ENCODE results near the gene CCL7. TPM values are rescaled to one million over a fixed set of nuclear protein-coding genes. Genes with fewer than 3 reads are reported as not detected.

Gene CCL7
- total RNA-seq, 2 experiments from 2014 or later: not detected

- no TSS peak for BruUV-seq (replicated peaks)
- Histone ChIP-seq H3K79me2 (ENCODE audit: insufficient read depth, low read depth, low read length) (no peaks in the 10 kb centered on the region), H4K20me1 (ENCODE audit: insufficient read depth, low read length) (no peaks in the 10 kb centered on the region), H3K36me3 (ENCODE audit: insufficient read depth, low read length) (no peaks in the 10 kb centered on the region), H3K27ac (ENCODE audit: low read depth, low read length, poor library complexity, severe bottlenecking) (no peak overlapping the region), H2AFZ (ENCODE audit: low read length) (no peak overlapping the region), H3K9me2 (ENCODE audit: insufficient read depth, low read length) (no peaks in the 10 kb centered on the region), H3K9me3 (ENCODE audit: low read length) (no peaks in the 10 kb centered on the region), H3K4me3 (ENCODE audit: low read depth, low read length, poor library complexity, severe bottlenecking) (no peak overlapping the region), H3K4me1 (ENCODE audit: insufficient read depth, low read length, poor library complexity, severe bottlenecking) (peaks cover 8% of the 10 kb centered on the region), H3K4me2 (ENCODE audit: low read length) (no peak overlapping the region)
- ChIA-PET CTCF (ENCODE audit: unreplicated experiment) (no interaction called here), POLR2A (no interaction called here)
- intact Hi-C loops (cut with micrococcal nuclease; ENCODE audit: unreplicated experiment): no loop called here
- no peak for DNase-seq (ENCODE audit: low spot score)
- TF ChIP-seq CTCF (conservative IDR thresholded peaks at IDR 0.05; ENCODE audit: low read length) (no peak), EZH2phosphoT487 (IDR thresholded peaks at IDR 0.05; ENCODE audit: borderline replicate concordance, low read depth, low read length) (no peak)
Observed at GRCh38 chr17:34237458-34237857, 32.6 kb upstream of the CCL7 start.

- no peaks in the 10 kb centered on the region for H3K36me3 ChIP-seq (ENCODE audit: insufficient read depth, low read length)
- POLR2A ChIA-PET: no interaction called here
- no peak overlapping the region for H3K27ac ChIP-seq (ENCODE audit: low read depth, low read length, poor library complexity, severe bottlenecking)
- H4K20me1 ChIP-seq (ENCODE audit: insufficient read depth, low read length): no peaks in the 10 kb centered on the region
- TF ChIP-seq EZH2phosphoT487 (IDR thresholded peaks at IDR 0.05; ENCODE audit: borderline replicate concordance, low read depth, low read length) (no peak), CTCF (conservative IDR thresholded peaks at IDR 0.05; ENCODE audit: low read length) (no peak)
- no peaks in the 10 kb centered on the region for H3K9me3 ChIP-seq (ENCODE audit: low read length)
- H2AFZ ChIP-seq (ENCODE audit: low read length): no peak overlapping the region
- H3K4me1 ChIP-seq (ENCODE audit: insufficient read depth, low read length, poor library complexity, severe bottlenecking): peaks cover 27% of the 10 kb centered on the region
- no peak overlapping the region for H3K4me2 ChIP-seq (ENCODE audit: low read length)
- no peak for DNase-seq (ENCODE audit: low spot score)
- intact Hi-C loops (cut with micrococcal nuclease; ENCODE audit: unreplicated experiment): no loop called here
- CTCF ChIA-PET (ENCODE audit: unreplicated experiment): no interaction called here
- H3K9me2 ChIP-seq (ENCODE audit: insufficient read depth, low read length): no peaks in the 10 kb centered on the region
- no TSS peak for BruUV-seq (replicated peaks)
- H3K4me3 ChIP-seq (ENCODE audit: low read depth, low read length, poor library complexity, severe bottlenecking): no peak overlapping the region
- H3K79me2 ChIP-seq (ENCODE audit: insufficient read depth, low read depth, low read length): no peaks in the 10 kb centered on the region
Observed at GRCh38 chr17:34241062-34241461, 29.0 kb upstream of the CCL7 start.

- Histone ChIP-seq H3K4me2 (ENCODE audit: low read length) (peak overlapping the region; percentile 50), H3K9me3 (ENCODE audit: low read length) (no peaks in the 10 kb centered on the region), H3K36me3 (ENCODE audit: insufficient read depth, low read length) (no peaks in the 10 kb centered on the region), H4K20me1 (ENCODE audit: insufficient read depth, low read length) (no peaks in the 10 kb centered on the region), H3K4me1 (ENCODE audit: insufficient read depth, low read length, poor library complexity, severe bottlenecking) (peaks cover 27% of the 10 kb centered on the region), H3K27ac (ENCODE audit: low read depth, low read length, poor library complexity, severe bottlenecking) (peak overlapping the region; percentile 10), H3K4me3 (ENCODE audit: low read depth, low read length, poor library complexity, severe bottlenecking) (no peak overlapping the region), H3K9me2 (ENCODE audit: insufficient read depth, low read length) (no peaks in the 10 kb centered on the region), H3K79me2 (ENCODE audit: insufficient read depth, low read depth, low read length) (no peaks in the 10 kb centered on the region), H2AFZ (ENCODE audit: low read length) (no peak overlapping the region)
- CTCF ChIA-PET (ENCODE audit: unreplicated experiment): no interaction called here
- no peak for TF ChIP-seq EZH2phosphoT487 (IDR thresholded peaks at IDR 0.05; ENCODE audit: borderline replicate concordance, low read depth, low read length)
- TF ChIP-seq CTCF (conservative IDR thresholded peaks at IDR 0.05; ENCODE audit: low read length): no peak
- DNase-seq (ENCODE audit: low spot score): peak; percentile 66
- POLR2A ChIA-PET: no interaction called here
- intact Hi-C loops (cut with micrococcal nuclease; ENCODE audit: unreplicated experiment): no loop called here
- no TSS peak for BruUV-seq (replicated peaks)
Observed at GRCh38 chr17:34242587-34243363, 27.2 kb upstream of the CCL7 start.

Data from OCI-LY7 (cell line).